ENCODE results near the gene AKR1B15. TPM values are rescaled to one million over a fixed set of nuclear protein-coding genes. Genes with fewer than 3 reads are reported as not detected.
"Not testable (repeated sequence)": the region's sequence is repeated elsewhere in the genome, so short reads cannot be mapped to it uniquely, and the experiment has no call there.

The AKR1B15 gene
- total and polyA plus RNA-seq, 3 experiments from 2014 or later: not detected

DNA sequence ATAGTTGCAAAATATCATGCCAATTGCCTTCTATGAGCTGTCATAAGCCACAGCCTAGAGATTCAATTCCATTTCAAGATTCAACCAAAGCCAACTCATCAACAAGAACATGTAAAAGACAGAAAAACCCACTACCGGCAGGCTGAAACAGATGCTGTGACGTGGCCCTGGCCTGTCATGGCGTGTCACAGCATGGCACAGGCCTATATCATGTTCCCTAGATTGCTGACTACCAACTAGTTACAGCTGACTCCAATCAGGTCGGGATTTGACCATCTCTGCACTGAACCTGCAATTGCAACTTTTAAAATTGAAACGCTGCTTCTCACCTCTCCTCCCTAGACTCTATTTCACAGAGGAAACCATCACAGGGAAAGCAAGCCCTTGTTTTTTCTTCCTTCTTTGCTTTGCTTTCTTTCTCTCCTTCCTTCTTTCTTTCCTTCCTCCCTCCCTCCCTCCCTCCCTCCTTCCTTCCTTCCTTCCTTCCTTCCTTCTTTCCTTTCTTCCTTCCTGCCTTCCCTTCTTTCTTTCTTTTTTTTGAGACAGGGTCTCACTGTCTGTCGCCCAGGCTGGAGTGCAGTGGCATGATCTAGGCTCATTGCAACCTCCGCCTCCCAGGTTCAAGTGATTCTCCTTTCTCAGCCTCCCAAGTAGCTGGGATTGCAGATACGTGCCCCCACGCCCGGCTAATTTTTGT lies 22.2 kb upstream of the AKR1B15 start:
- H3K4me3 ChIP-seq (ENCODE audit: low read length); H3K36me3 ChIP-seq (ENCODE audit: insufficient read depth, low read length); H3K27ac Mint-ChIP-seq; H3K27me3 ChIP-seq (ENCODE audit: insufficient read depth, low read length, poor library complexity, severe bottlenecking); H3K36me3 Mint-ChIP-seq; H3K4me1 ChIP-seq (ENCODE audit: insufficient read depth, low read length); H3K27ac ChIP-seq (ENCODE audit: low read depth, low read length); H3K4me3 Mint-ChIP-seq; H3K9me3 ChIP-seq (ENCODE audit: low read length); H3K4me1 Mint-ChIP-seq; DNase-seq; CTCF ChIA-PET; POLR2A ChIA-PET; H3K9me3 Mint-ChIP-seq: not testable (repeated sequence)
- peaks cover 13 to 50% of the 10 kb centered on the region in 2 donors for H3K27me3 Mint-ChIP-seq

DNA sequence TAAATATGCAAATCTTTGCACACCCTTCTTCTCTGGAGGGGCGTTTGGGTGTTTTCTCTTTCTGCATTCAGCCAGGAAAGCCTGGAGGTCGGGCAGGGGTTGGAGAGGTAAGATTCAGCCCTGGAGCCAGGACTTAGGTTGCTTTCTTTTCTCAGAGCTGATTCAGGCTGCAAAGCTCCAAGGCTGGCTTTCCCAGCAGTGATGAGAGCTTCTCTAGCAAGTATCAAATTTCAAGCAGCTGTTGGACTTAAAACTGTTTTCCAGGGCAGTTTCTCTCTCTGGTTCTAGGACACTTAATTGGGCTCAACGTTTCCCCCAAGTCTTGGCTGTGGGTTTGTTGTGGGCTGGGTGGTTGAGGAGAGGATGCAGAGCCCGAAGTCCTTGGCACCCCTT lies 20.9 kb upstream of the AKR1B15 start:
- ChIA-PET POLR2A (no interaction called here), CTCF (interaction anchor here (0.7 kb wide), 1 partner anchor 14 kb away, joined by 3 read pairs; no protein-coding TSS in a partner anchor)
- peaks cover 12 to 48% of the 10 kb centered on the region in 2 donors for H3K27me3 Mint-ChIP-seq
- H3K4me1 Mint-ChIP-seq: no peaks in the 10 kb centered on the region
- H3K9me3 Mint-ChIP-seq: no peaks in the 10 kb centered on the region
- H3K4me3 Mint-ChIP-seq: no peak overlapping the region
- H3K27ac ChIP-seq (ENCODE audit: low read depth, low read length): no peak overlapping the region
- no peak for DNase-seq
- no peaks in the 10 kb centered on the region for H3K36me3 ChIP-seq (ENCODE audit: insufficient read depth, low read length)
- H3K27ac Mint-ChIP-seq: no peak overlapping the region
- no peak overlapping the region for H3K4me3 ChIP-seq (ENCODE audit: low read length)
- H3K9me3 ChIP-seq (ENCODE audit: low read length): no peaks in the 10 kb centered on the region
- H3K4me1 ChIP-seq (ENCODE audit: insufficient read depth, low read length): no peaks in the 10 kb centered on the region
- no peaks in the 10 kb centered on the region for H3K36me3 Mint-ChIP-seq
- H3K27me3 ChIP-seq (ENCODE audit: insufficient read depth, low read length, poor library complexity, severe bottlenecking): no peaks in the 10 kb centered on the region

DNA sequence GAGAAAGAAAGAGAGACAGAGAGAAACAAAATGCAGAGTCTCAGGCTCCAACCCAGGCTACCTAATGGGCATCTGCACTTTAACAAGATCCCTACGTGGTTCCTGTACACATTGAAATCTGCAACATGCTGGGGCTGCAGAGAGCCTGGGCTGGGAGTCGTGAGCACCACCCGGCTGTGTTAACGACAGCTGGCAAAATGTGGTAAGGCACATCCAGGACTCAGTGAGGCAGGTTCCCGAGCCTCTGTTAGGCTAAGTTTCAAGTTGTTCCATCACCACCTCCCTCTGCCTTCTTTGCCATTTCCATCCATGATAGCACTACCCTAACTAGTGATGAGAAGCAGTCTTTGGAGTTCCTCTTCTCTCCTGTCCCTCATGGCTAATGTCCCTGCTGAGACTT lies 20.2 kb upstream of the AKR1B15 start:
- Histone ChIP-seq H3K4me3 (ENCODE audit: low read length) (no peak overlapping the region), H3K27me3 (ENCODE audit: insufficient read depth, low read length, poor library complexity, severe bottlenecking) (no peaks in the 10 kb centered on the region), H3K27ac (ENCODE audit: low read depth, low read length) (no peak overlapping the region), H3K9me3 (ENCODE audit: low read length) (no peaks in the 10 kb centered on the region), H3K4me1 (ENCODE audit: insufficient read depth, low read length) (no peaks in the 10 kb centered on the region), H3K36me3 (ENCODE audit: insufficient read depth, low read length) (no peaks in the 10 kb centered on the region)
- peaks cover 9 to 50% of the 10 kb centered on the region in 2 donors for H3K27me3 Mint-ChIP-seq
- no peak overlapping the region for H3K27ac Mint-ChIP-seq
- H3K36me3 Mint-ChIP-seq: no peaks in the 10 kb centered on the region
- no peak for DNase-seq
- ChIA-PET CTCF (no interaction called here), POLR2A (no interaction called here)
- H3K4me1 Mint-ChIP-seq: no peaks in the 10 kb centered on the region
- no peak overlapping the region for H3K4me3 Mint-ChIP-seq
- no peaks in the 10 kb centered on the region for H3K9me3 Mint-ChIP-seq

DNA sequence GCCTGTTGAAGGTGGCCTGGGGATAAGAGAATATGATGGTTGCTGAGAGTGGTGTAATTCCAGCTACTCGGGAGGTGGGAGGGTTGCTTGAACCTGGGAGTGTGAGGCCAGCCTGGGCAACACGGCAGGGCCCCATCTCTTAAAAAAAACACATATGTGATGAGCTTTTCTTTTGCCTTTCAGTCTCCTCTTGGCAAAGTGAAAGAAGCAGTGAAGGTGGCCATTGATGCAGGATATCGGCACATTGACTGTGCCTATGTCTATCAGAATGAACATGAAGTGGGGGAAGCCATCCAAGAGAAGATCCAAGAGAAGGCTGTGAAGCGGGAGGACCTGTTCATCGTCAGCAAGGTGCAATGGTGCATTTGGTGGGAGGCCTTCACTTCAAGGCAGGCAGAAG lies 18.4 kb upstream of the AKR1B15 start:
- H3K36me3 Mint-ChIP-seq: no peaks in the 10 kb centered on the region
- no peaks in the 10 kb centered on the region for H3K4me1 Mint-ChIP-seq
- DNase-seq: no peak
- H3K27me3 ChIP-seq (ENCODE audit: insufficient read depth, low read length, poor library complexity, severe bottlenecking): no peaks in the 10 kb centered on the region
- CTCF ChIA-PET: no interaction called here
- no peak overlapping the region for H3K27ac Mint-ChIP-seq
- no peaks in the 10 kb centered on the region for H3K9me3 ChIP-seq (ENCODE audit: low read length)
- H3K4me3 Mint-ChIP-seq: no peak overlapping the region
- no peak overlapping the region for H3K4me3 ChIP-seq (ENCODE audit: low read length)
- no peaks in the 10 kb centered on the region for H3K4me1 ChIP-seq (ENCODE audit: insufficient read depth, low read length)
- H3K27ac ChIP-seq (ENCODE audit: low read depth, low read length): no peak overlapping the region
- peaks cover 9 to 39% of the 10 kb centered on the region in 2 donors for H3K27me3 Mint-ChIP-seq
- no peaks in the 10 kb centered on the region for H3K36me3 ChIP-seq (ENCODE audit: insufficient read depth, low read length)
- no peaks in the 10 kb centered on the region for H3K9me3 Mint-ChIP-seq
- POLR2A ChIA-PET: no interaction called here

- Histone ChIP-seq H3K9me3 (ENCODE audit: low read length) (no peaks in the 10 kb centered on the region), H3K27me3 (ENCODE audit: insufficient read depth, low read length, poor library complexity, severe bottlenecking) (no peaks in the 10 kb centered on the region), H3K27ac (ENCODE audit: low read depth, low read length) (no peak overlapping the region), H3K36me3 (ENCODE audit: insufficient read depth, low read length) (no peaks in the 10 kb centered on the region), H3K4me3 (ENCODE audit: low read length) (no peak overlapping the region), H3K4me1 (ENCODE audit: insufficient read depth, low read length) (no peaks in the 10 kb centered on the region)
- Mint-ChIP-seq H3K36me3 (no peaks in the 10 kb centered on the region), H3K27ac (no peak overlapping the region), H3K27me3 (peaks cover 8 to 25% of the 10 kb centered on the region in 2 donors), H3K9me3 (no peaks in the 10 kb centered on the region), H3K4me1 (no peaks in the 10 kb centered on the region), H3K4me3 (no peak overlapping the region)
- CTCF ChIA-PET: interaction anchor here (0.9 kb wide), 1 partner anchor 15 kb away, joined by 3 read pairs; no protein-coding TSS in a partner anchor
- DNase-seq: no peak
- POLR2A ChIA-PET: no interaction called here
Measured at GRCh38 chr7:134532180-134532953, 16.5 kb upstream of the AKR1B15 start.

DNA sequence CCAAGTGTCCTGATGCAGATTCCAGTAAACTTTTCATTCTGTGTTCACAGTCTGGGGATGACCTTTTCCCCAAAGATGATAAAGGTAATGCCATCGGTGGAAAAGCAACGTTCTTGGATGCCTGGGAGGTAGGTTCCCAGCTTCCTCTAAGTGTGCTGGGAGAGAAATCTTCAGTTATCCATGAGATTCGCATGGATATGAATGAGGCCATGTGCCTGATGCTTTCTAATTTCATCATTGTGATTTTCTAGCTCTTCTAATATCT lies 16.0 kb upstream of the AKR1B15 start:
- no peaks in the 10 kb centered on the region for H3K27me3 ChIP-seq (ENCODE audit: insufficient read depth, low read length, poor library complexity, severe bottlenecking)
- Mint-ChIP-seq H3K4me1 (no peaks in the 10 kb centered on the region), H3K36me3 (no peaks in the 10 kb centered on the region), H3K4me3 (no peak overlapping the region), H3K27ac (no peak overlapping the region), H3K9me3 (no peaks in the 10 kb centered on the region), H3K27me3 (peaks cover 9 to 25% of the 10 kb centered on the region in 2 donors)
- H3K4me1 ChIP-seq (ENCODE audit: insufficient read depth, low read length): no peaks in the 10 kb centered on the region
- DNase-seq: no peak
- H3K4me3 ChIP-seq (ENCODE audit: low read length): no peak overlapping the region
- H3K27ac ChIP-seq (ENCODE audit: low read depth, low read length): no peak overlapping the region
- H3K36me3 ChIP-seq (ENCODE audit: insufficient read depth, low read length): no peaks in the 10 kb centered on the region
- CTCF ChIA-PET: no interaction called here
- POLR2A ChIA-PET: no interaction called here
- no peaks in the 10 kb centered on the region for H3K9me3 ChIP-seq (ENCODE audit: low read length)

DNA sequence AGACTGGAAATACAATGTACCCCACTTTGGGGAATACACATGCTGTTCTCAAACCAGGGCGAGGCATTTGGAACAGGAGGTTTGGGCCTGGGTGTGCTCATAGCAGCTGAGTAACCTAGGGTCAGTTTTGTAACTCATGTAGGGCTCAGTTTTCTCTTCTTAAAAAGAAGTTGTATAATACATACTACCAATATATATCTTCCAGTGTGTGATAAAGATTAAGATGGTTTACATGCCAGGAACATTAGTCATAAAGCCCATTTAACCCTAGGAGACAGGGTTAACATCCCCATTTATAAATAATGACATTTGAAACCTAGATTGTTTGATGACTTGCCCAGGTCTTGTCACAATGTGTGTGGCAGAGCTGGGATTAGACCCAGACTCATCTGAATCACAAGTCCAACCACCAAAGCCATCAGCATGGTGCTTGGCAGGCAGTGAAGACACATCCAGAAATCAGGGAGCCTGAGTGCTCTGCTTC lies 15.6 kb upstream of the AKR1B15 start:
- POLR2A ChIA-PET: no interaction called here
- CTCF ChIA-PET: no interaction called here
- no peaks in the 10 kb centered on the region for H3K9me3 Mint-ChIP-seq

GRCh38 chr7:134534633-134535032 lies 14.3 kb upstream of the AKR1B15 start:
- no peaks in the 10 kb centered on the region for H3K9me3 Mint-ChIP-seq
- ChIA-PET CTCF (interaction anchor here (0.9 to 1.2 kb wide), 2 partner anchors 13 to 18 kb away, joined by 3 read pairs; no protein-coding TSS in a partner anchor), POLR2A (no interaction called here)
- H3K4me1 Mint-ChIP-seq: no peaks in the 10 kb centered on the region
- no peak overlapping the region for H3K27ac Mint-ChIP-seq
- Histone ChIP-seq H3K4me1 (ENCODE audit: insufficient read depth, low read length) (no peaks in the 10 kb centered on the region), H3K27me3 (ENCODE audit: insufficient read depth, low read length, poor library complexity, severe bottlenecking) (no peaks in the 10 kb centered on the region), H3K36me3 (ENCODE audit: insufficient read depth, low read length) (no peaks in the 10 kb centered on the region), H3K4me3 (ENCODE audit: low read length) (no peak overlapping the region), H3K9me3 (ENCODE audit: low read length) (no peaks in the 10 kb centered on the region), H3K27ac (ENCODE audit: low read depth, low read length) (no peak overlapping the region)
- no peaks in the 10 kb centered on the region for H3K36me3 Mint-ChIP-seq
- peaks cover 11 to 23% of the 10 kb centered on the region in 2 donors for H3K27me3 Mint-ChIP-seq
- DNase-seq: no peak
- H3K4me3 Mint-ChIP-seq: no peak overlapping the region

More for the DNA sequence above, 15.6 kb upstream of the AKR1B15 start:
- Mint-ChIP-seq H3K4me1 (no peaks in the 10 kb centered on the region), H3K27ac (no peak overlapping the region), H3K36me3 (no peaks in the 10 kb centered on the region), H3K4me3 (no peak overlapping the region), H3K27me3 (peaks cover 9 to 25% of the 10 kb centered on the region in 2 donors)
- Histone ChIP-seq H3K9me3 (ENCODE audit: low read length) (no peaks in the 10 kb centered on the region), H3K27ac (ENCODE audit: low read depth, low read length) (no peak overlapping the region), H3K4me1 (ENCODE audit: insufficient read depth, low read length) (no peaks in the 10 kb centered on the region), H3K4me3 (ENCODE audit: low read length) (no peak overlapping the region), H3K36me3 (ENCODE audit: insufficient read depth, low read length) (no peaks in the 10 kb centered on the region), H3K27me3 (ENCODE audit: insufficient read depth, low read length, poor library complexity, severe bottlenecking) (no peaks in the 10 kb centered on the region)
- no peak for DNase-seq

Data from CD8-positive, alpha-beta memory T cell (primary cell).